Neural progenitor cell (in vitro differentiated cells): Measurements from ENCODE around the gene RPP14. TPM values are rescaled to one million over a fixed set of nuclear protein-coding genes. Genes with fewer than 3 reads are reported as not detected.

Experiments
- DNase-seq: peaks from one replicate; pipeline ENCODE4 v3.0.0-alpha.2; 2016; ENCODE audit warnings: low spot score
- H2AFZ ChIP-seq: fragments of 200-600 bp; sonication (generic); replicated peaks from 2 replicates; pipeline ENCODE4 v1.6.1; 2016; ENCODE audit warnings: antibody characterized with exemption
- H3F3A ChIP-seq: fragments of 200-600 bp; sonication (generic); 2 replicates; pipeline ENCODE4 v1.6.1; 2016; ENCODE audit warnings: antibody characterized with exemption, low read depth
- H3K27ac ChIP-seq: fragments of 200-600 bp; sonication (generic); 2 replicates; pipeline ENCODE4 v1.5.1; 2016; ENCODE audit warnings: mild to moderate bottlenecking
- H3K27me3 ChIP-seq: fragments of 200-600 bp; sonication (generic); 2 replicates; pipeline ENCODE4 v1.6.1; 2016; ENCODE audit warnings: mild to moderate bottlenecking, moderate library complexity
- H3K36me3 ChIP-seq: fragments of 200-600 bp; sonication (generic); 2 replicates; pipeline ENCODE4 v1.5.1; 2016
- H3K4me1 ChIP-seq: fragments of 200-600 bp; sonication (generic); 2 replicates; pipeline ENCODE4 v1.6.1; 2016; ENCODE audit warnings: mixed run types
- H3K4me2 ChIP-seq: fragments of 200-600 bp; sonication (generic); 2 replicates; pipeline ENCODE4 v1.6.1; 2016
- H3K4me3 ChIP-seq: fragments of 200-600 bp; sonication (generic); 2 replicates; pipeline ENCODE4 v1.5.1; 2016
- H3K79me2 ChIP-seq: fragments of 200-600 bp; sonication (generic); 2 replicates; pipeline ENCODE4 v1.6.1; 2016; ENCODE audit warnings: low read depth
- H3K9ac ChIP-seq: fragments of 200-600 bp; sonication (generic); 2 replicates; pipeline ENCODE4 v1.6.1; 2016
- H3K9me3 ChIP-seq: fragments of 200-600 bp; sonication (generic); 2 replicates; pipeline ENCODE4 v1.5.1; 2016; ENCODE audit warnings: low read depth
- H4K20me1 ChIP-seq: fragments of 200-600 bp; sonication (generic); 2 replicates; pipeline ENCODE4 v1.6.1; 2016; ENCODE audit warnings: low read depth
- H3K27ac Mint-ChIP-seq: 3 replicates; pipeline ENCODE4 v1.8.0; 2021; ENCODE audit warnings: mixed read lengths
- H3K27me3 Mint-ChIP-seq: 2 replicates; pipeline ENCODE4 v1.8.0; 2022; ENCODE audit warnings: low read depth, mild to moderate bottlenecking, inconsistent platforms, moderate library complexity, mixed read lengths; ENCODE audit not compliant: insufficient read depth
- H3K36me3 Mint-ChIP-seq: 3 replicates; pipeline ENCODE4 v1.8.0; 2021; ENCODE audit warnings: mixed read lengths
- H3K4me1 Mint-ChIP-seq: 3 replicates; pipeline ENCODE4 v1.8.0; 2021; ENCODE audit warnings: mixed read lengths
- H3K4me3 Mint-ChIP-seq: 3 replicates; pipeline ENCODE4 v1.8.0; 2021; ENCODE audit warnings: mild to moderate bottlenecking, moderate library complexity, mixed read lengths
- H3K9me3 Mint-ChIP-seq: 3 replicates; pipeline ENCODE4 v1.8.0; 2020; ENCODE audit warnings: mixed read lengths
- EZH2 ChIP-seq: fragments of 200-600 bp; sonication (generic); IDR thresholded peaks from 2 replicates; pipeline ENCODE4 v1.6.1; 2017; ENCODE audit warnings: antibody characterized with exemption, mild to moderate bottlenecking, moderate library complexity
- EZH2phosphoT487 ChIP-seq: fragments of 200-600 bp; sonication (generic); IDR thresholded peaks from 2 replicates; pipeline ENCODE4 v1.6.1; 2017; ENCODE audit warnings: antibody characterized with exemption
- total RNA-seq: library from RNA; depleted of rRNA; stranded (reverse); fragments of >200 nt; gene quantifications from 2 replicates; pipeline ENCODE4 v1.2.3, GENCODE V29; 2015; ENCODE audit warnings: low replicate concordance
- TF ChIP-seq, protein P1 (sequence below): fragments of 200-600 bp; sonication (generic); IDR thresholded peaks from 2 replicates; pipeline ENCODE4 v1.5.1; 2017; ENCODE audit warnings: antibody characterized with exemption, mild to moderate bottlenecking

Gene RPP14
- total RNA-seq, 1 donor from 2014 or later: 17.8 TPM

DNA sequence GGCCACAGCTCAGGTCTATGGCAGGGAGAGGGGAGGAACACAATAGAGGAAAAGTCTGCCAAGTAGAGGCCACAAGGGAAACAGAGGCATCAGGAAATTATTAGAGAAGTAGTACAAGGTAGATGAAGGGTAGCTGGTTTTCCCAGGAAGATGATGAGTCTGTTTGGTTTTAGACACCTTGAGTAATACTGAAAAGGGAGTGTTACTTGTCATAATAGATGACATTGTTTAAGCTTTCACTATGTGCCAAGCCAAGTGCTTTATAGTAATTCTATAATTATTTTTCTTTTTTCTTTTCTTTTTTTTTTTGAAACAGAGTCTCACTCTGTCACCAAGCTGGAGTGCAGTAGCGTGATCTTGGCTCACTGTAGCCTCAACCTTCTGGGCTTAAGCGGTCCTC, 40.3 kb downstream of the RPP14 start:
- Histone ChIP-seq H3K79me2 (no peaks in the 10 kb centered on the region), H3K4me1 (no peaks in the 10 kb centered on the region), H3K4me3 (no peak overlapping the region)

DNA sequence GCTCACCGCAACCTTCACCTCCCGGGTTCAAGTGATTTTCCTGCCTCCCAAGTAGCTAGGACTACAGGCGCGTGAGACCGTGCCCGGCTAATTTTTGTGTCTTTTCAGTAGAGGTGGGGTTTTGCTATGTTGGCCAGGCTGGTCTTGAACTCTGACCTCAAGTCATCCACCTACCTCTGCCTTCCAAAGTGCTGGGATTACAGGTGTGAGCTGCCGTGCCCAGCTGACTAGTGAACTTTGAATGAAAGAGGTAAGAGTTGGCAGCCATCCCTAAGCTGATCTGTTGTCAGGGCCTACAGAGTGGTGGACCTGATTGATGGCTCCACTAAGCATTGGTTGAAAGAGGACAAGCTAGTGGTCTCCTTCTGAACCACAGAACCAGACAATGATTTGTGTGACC, 41.9 kb downstream of the RPP14 start:
- Histone ChIP-seq H3K4me3 (no peak overlapping the region), H3F3A (no peaks in the 10 kb centered on the region), H3K79me2 (no peaks in the 10 kb centered on the region), H3K9ac (no peak overlapping the region), H3K27ac (no peak overlapping the region), H2AFZ (no peak overlapping the region), H3K4me1 (no peaks in the 10 kb centered on the region), H4K20me1 (no peaks in the 10 kb centered on the region), H3K36me3 (no peaks in the 10 kb centered on the region), H3K9me3 (no peaks in the 10 kb centered on the region), H3K27me3 (no peaks in the 10 kb centered on the region), H3K4me2 (no peak overlapping the region)
- no peak overlapping the region for H3K4me3 Mint-ChIP-seq
- H3K27ac Mint-ChIP-seq: no peak overlapping the region
- peaks cover 9% of the 10 kb centered on the region for H3K4me1 Mint-ChIP-seq
- DNase-seq: no peak
- TF ChIP-seq, protein P1, sequence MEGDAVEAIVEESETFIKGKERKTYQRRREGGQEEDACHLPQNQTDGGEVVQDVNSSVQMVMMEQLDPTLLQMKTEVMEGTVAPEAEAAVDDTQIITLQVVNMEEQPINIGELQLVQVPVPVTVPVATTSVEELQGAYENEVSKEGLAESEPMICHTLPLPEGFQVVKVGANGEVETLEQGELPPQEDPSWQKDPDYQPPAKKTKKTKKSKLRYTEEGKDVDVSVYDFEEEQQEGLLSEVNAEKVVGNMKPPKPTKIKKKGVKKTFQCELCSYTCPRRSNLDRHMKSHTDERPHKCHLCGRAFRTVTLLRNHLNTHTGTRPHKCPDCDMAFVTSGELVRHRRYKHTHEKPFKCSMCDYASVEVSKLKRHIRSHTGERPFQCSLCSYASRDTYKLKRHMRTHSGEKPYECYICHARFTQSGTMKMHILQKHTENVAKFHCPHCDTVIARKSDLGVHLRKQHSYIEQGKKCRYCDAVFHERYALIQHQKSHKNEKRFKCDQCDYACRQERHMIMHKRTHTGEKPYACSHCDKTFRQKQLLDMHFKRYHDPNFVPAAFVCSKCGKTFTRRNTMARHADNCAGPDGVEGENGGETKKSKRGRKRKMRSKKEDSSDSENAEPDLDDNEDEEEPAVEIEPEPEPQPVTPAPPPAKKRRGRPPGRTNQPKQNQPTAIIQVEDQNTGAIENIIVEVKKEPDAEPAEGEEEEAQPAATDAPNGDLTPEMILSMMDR: no peak
- no peak for TF ChIP-seq EZH2
- no peak for TF ChIP-seq EZH2phosphoT487
- no peaks in the 10 kb centered on the region for H3K9me3 Mint-ChIP-seq
- no peaks in the 10 kb centered on the region for H3K27me3 Mint-ChIP-seq
- H3K36me3 Mint-ChIP-seq: peaks cover 2% of the 10 kb centered on the region

More for the DNA sequence above, 40.3 kb downstream of the RPP14 start:
- Histone ChIP-seq H3K27ac (no peak overlapping the region), H2AFZ (no peak overlapping the region), H3K36me3 (no peaks in the 10 kb centered on the region), H3K9me3 (no peaks in the 10 kb centered on the region), H4K20me1 (no peaks in the 10 kb centered on the region), H3F3A (no peaks in the 10 kb centered on the region), H3K9ac (no peak overlapping the region), H3K27me3 (no peaks in the 10 kb centered on the region), H3K4me2 (no peak overlapping the region)
- no peak overlapping the region for H3K27ac Mint-ChIP-seq
- TF ChIP-seq EZH2: no peak
- TF ChIP-seq, protein P1: no peak
- no peak for TF ChIP-seq EZH2phosphoT487
- H3K9me3 Mint-ChIP-seq: no peaks in the 10 kb centered on the region
- no peak overlapping the region for H3K4me3 Mint-ChIP-seq
- H3K27me3 Mint-ChIP-seq: no peaks in the 10 kb centered on the region
- no peak for DNase-seq
- H3K36me3 Mint-ChIP-seq: no peaks in the 10 kb centered on the region
- H3K4me1 Mint-ChIP-seq: no peaks in the 10 kb centered on the region

DNA sequence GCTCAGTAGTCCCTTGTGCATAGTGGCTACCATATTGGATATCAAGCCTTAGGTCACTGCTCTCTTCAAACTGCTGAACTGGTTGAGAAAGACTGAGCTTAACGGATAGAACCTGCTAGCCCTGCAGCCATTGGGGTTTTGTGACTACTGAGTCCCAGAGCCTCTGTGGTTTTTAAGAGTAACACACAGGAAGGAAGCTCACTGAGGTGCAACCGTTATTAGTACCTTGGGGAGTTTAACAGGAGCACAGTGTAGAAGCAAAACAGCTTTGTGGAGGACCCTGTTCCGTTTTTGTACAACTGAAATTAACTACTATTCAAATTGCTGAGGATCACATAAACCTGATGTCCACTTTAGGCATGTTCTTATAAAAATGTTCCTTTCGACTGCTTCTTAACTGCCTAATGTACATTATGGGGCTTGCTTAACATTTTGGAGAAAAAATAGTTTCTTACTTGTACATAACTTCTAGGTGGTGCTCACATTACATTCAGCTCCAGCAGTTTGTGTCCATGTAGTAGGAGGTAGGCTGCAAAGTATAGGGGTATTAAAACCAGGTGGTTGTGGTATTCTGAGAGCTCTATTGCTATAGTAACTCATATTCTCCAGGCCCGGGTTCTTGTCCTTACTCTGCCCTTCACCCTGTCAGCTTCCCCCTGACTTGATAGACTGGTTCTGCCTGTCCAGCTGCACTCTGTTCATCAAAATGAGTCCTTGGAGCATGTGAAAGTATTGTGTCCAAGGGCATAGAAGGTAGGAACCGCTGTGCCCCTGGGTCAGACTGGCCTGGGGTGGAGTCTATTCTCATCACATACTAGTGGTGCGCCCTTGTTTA, 44.0 kb downstream of the RPP14 start:
- no peak for DNase-seq
- no peaks in the 10 kb centered on the region for H3K36me3 ChIP-seq
- H3K9me3 ChIP-seq: no peaks in the 10 kb centered on the region
- H3K4me1 Mint-ChIP-seq: peaks cover 9% of the 10 kb centered on the region
- TF ChIP-seq, protein P1: no peak
- TF ChIP-seq EZH2phosphoT487: no peak
- no peak for TF ChIP-seq EZH2
- H3K9me3 Mint-ChIP-seq: no peaks in the 10 kb centered on the region
- no peak overlapping the region for H3K4me3 Mint-ChIP-seq
- peaks cover 2% of the 10 kb centered on the region for H3K36me3 Mint-ChIP-seq
- H3K27me3 Mint-ChIP-seq: no peaks in the 10 kb centered on the region
- H3K4me1 ChIP-seq: no peaks in the 10 kb centered on the region
- H3F3A ChIP-seq: no peaks in the 10 kb centered on the region
- H3K4me3 ChIP-seq: no peak overlapping the region
- no peak overlapping the region for H2AFZ ChIP-seq
- H3K4me2 ChIP-seq: no peak overlapping the region
- H3K79me2 ChIP-seq: no peaks in the 10 kb centered on the region
- no peaks in the 10 kb centered on the region for H3K27me3 ChIP-seq
- no peak overlapping the region for H3K9ac ChIP-seq
- H4K20me1 ChIP-seq: no peaks in the 10 kb centered on the region
- no peak overlapping the region for H3K27ac ChIP-seq
- H3K27ac Mint-ChIP-seq: no peak overlapping the region
